Measurements from ENCODE around the gene SAMD4B.
"Not testable (repeated sequence)": the region's sequence is repeated elsewhere in the genome, so short reads cannot be mapped to it uniquely, and the experiment has no call there.

Gene SAMD4B

DNA sequence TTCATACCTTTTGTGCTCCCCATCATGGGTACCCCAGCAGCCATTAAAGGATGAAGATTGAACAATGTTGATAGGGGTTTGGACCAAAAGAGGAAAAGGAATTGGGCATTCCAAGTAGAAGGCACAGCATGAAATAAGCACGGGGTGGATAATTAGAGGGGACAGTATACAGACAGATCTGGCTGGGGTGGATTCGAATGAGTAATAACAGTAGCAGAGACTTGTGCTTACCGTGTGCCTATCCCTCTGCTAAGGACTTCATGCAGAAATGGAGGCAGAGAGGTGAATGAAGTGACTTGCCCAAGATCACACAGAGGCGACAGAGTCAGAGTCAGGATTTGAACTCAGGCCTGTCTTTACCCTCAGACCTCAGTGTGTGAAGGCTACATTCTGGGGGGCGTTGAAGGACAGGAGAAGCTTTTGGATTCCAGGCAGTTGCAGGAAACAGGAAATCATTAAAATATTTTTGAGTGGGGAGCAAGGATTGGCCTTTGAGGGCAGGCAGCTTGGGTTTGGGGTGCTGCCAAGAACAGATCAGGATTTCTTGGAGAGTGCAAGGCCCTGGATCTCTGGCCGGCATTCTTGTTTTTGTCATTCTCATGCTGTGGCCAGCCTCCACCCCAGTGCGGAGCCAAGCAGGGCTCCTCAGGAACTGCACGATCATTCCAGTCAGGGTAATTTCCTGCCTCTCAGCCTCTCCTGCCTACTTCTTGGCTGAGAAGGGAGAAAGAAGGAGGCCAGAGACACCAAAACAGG, 30.0 kb downstream of the SAMD4B start:
- no peak for DNase-seq

GRCh38 chr19:39372941-39373340, 30.7 kb downstream of the SAMD4B start:
- no peak for DNase-seq

- no peak for DNase-seq
Measured at GRCh38 chr19:39375929-39376328, 33.7 kb downstream of the SAMD4B start.

DNA sequence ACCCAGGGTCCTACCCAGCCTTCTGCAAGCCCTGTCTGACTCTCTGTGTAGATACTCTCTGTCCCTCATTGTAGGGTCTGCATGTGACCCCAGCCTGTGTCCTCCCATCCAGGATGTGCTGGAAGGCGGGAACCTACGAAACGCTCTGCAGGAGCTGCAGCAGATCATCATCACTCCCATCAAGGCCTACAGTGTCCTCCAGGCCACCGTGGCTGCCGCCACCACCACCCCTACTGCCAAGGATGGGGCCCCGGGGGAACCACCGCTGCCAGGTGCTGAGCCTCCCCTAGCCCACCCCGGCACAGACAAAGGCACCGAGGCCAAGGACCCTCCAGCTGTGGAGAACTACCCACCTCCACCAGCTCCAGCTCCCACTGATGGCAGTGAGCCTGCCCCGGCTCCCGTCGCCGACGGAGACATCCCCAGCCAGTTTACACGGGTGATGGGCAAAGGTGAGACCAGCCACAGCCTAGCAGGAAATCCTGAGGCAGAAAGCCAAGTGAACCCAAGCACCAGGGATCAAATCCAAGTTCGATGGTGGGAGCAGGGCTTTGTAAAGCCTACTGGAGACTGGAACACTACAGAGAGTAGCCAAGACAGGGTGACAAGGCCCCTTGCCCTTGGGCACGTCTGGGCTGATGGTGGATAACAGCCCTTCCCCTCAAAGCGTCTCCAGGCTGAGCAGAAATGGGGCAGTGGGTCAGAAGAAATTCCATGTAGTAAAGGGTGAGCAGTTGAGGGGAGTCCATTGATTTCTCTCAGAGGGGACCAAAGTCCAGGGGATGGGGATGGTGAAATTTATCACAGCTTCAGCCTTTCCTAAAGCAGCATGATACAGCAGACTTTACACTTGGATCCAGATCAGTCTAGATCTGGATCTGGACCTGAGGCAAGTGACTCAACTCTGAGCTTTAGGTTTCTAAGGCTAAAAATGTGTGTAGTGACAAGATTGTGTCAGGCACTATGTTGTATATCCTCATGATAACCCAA, 35.4 kb downstream of the SAMD4B start:
- no peak for DNase-seq

- not testable (repeated sequence) for DNase-seq
Measured at GRCh38 chr19:39379366-39379765, 37.1 kb downstream of the SAMD4B start.

DNA sequence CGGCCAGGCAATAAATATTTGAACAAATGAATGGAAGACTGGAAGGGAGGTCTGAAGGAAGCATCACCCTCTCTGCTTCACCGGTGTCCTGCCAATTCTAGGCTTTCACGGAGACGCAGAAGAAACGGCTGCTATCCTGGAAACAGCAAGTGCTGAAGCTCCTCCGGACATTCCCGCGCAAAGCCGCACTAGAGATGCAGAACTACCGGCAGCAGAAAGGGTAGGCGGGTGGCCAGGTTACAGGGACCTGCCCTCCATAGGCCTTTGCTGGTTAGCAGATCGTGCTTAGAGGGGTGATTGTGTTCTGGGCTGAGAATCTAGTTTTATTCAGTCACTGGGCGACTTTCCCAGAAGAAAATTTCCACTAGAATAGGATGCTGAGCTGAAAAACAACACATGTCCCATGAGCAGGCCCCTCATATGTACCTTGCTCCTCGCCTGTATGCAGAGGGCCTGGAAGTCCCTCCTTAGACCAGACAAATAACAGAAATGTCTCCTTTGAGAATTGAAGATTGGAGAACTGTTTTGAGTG, 37.7 kb downstream of the SAMD4B start:
- DNase-seq: no peak

DNA sequence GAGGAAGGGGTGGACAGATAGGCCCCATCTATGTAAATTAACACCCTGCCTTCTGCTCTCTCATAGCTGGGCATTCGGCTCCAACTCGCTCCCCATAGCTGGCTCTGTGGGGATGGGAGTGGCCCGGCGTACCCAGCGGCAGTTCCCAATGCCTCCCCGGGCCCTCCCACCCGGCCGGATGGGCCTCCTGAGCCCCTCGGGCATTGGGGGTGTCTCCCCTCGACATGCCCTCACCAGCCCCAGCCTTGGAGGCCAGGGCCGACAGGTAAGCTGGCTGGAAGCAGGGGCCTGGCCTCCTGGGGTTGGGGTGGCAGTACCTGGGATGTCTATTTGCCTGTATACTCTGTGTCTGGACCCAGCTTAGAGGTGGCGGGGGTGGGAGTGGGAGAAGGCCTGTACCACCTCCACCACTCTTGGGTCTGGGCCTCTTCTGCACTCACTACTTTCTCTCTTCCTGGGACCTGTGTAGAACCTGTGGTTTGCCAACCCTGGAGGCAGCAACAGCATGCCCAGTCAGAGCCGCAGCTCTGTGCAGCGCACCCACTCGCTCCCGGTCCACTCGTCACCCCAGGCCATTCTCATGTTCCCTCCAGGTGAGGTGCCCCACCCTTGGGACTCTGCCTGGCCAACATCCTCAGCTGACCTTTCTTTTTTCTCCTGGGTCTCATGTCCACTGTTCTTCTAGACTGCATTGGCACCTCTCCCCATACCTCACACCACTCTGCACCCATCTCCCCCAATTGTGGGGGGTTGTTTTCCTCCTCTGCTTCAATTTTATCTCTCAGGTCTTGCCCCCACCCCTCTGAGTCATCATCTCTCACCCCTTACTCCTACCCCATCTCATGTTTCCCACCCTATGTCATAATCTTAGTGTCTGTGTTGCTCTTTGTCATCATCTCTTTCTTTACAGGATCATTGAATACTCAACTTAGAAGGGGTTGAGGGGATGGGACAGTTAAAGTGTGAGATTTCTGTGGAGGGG, 38.6 kb downstream of the SAMD4B start:
- no peak for DNase-seq

DNA sequence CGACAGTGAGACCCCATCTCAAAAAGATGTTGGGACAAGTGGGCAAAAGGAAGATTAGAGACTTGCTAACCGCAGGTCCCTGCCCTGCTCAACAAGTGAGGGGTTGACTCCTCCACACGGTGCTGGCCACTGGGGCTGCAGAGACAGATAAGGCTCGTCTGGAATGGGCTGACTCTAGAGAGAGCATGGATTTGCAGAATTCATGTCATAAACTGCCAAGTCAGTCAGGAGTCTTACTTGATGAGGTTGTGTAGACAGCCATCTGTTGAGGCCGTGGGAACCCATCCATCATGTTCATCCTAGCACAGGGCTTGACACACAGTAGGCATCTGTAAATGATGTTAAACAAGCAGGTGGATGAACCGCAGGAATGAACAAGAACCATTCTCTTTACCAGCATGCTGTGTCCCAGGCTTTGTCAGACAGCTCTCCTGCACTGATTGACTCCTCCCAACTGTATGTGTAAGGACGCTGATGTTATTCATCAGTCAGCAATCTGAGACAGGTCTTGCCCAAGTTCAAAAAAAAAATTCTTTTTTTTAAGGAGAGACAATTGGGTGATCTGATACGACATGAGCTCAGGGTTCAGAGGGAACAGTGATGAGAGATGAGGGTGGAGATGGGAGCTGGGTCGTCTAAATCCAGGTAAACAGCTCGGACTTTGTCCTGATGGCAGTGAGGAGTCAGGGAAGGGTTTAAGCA, 39.8 kb downstream of the SAMD4B start:
- no peak for DNase-seq

GRCh38 chr19:39382991-39383828, 41.0 kb downstream of the SAMD4B start:
- DNase-seq: no peak

DNA sequence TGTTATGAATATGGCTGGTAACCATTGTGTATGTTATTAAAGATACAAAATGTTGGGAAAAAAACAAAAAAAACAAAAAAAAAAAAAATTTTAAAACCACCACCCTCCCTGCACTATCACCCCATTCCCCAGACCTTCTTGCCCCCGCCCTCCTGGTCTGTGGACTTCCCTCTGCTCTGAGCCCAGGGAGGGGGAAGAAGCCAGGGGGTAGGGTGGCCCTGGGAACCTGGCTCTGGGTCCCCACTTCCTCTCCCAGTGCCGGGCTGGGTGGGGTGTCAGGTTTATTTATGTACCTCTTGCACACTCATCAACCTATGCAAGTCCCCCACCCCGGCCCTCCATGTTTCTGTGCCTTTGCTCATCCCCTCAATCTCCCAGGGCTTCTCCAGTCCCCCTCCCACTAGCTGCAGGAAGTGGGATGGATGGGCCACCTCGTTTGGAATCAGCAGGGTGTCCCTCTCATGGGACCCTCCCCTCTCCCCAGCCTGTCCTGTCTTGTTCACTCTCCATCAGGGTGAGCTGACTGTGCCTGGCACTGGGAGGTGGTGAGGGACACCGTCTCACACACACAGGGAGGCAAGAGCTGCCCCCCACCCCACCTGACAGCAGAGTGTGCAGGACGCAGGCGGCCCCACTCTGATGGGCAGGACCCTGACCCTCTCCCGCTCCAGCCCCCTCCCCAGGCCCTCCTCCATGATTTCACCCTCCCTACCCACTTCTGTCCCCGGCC, 42.8 kb downstream of the SAMD4B start:
- DNase-seq: no peak

DNA sequence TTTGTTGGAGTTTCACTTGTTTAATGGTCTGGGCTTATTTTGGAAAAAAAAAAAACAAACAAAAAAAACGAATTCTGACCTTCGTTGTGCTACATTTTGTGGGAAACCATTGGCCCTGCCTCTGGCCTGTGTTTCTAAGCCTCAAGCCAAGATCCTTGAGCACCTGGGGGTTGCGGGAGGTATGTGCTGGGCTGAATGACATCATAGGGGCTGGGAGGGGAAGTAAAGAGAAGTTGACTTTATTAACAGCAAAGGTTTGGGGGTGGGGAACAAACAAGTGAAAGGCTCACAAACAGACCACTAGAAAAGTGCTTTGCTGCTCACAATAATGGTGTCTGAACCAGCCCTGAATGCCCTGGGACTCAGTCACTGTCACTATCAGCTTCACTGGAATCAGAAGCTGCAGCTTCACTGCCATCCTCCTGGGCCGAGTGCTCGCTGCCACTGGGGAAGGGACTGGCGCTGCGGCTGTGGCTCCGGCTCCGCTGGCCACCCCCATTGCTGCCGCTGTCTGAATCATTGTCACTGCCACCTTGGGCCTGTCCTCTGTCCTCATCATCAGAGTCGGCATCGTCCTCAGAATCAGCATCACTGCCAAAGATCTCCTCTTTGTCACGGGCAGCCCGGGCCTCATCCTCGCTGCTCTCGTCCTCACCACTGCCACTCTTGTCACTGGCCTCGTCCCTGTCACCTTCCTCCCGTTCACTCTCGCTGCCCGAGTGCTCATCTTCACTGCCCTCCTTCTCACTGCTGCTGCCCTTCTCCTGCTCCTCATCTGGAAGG, 43.6 kb downstream of the SAMD4B start:
- DNase-seq: no peak

GRCh38 chr19:39386557-39386956, 44.3 kb downstream of the SAMD4B start:
- DNase-seq: no peak

GRCh38 chr19:39388657-39389056, 46.4 kb downstream of the SAMD4B start:
- DNase-seq: no peak

- no peak for DNase-seq
Measured at GRCh38 chr19:39389631-39390414, 47.6 kb downstream of the SAMD4B start.

DNA sequence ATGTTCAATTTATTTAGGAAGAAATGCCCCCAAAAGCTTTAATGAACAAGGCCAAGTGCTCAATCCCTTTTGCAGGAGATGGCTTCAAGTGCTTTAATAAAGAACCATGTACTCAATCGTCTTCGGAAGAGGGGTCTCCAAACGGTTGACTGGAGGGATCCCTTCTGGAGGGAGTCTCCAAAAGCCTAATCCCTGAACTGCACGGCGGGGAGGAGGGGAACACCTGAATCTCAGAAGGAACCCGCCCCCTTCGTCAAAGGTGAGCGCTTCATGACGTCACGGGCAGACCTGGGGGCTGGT, 48.2 kb downstream of the SAMD4B start:
- no peak for DNase-seq

DNA sequence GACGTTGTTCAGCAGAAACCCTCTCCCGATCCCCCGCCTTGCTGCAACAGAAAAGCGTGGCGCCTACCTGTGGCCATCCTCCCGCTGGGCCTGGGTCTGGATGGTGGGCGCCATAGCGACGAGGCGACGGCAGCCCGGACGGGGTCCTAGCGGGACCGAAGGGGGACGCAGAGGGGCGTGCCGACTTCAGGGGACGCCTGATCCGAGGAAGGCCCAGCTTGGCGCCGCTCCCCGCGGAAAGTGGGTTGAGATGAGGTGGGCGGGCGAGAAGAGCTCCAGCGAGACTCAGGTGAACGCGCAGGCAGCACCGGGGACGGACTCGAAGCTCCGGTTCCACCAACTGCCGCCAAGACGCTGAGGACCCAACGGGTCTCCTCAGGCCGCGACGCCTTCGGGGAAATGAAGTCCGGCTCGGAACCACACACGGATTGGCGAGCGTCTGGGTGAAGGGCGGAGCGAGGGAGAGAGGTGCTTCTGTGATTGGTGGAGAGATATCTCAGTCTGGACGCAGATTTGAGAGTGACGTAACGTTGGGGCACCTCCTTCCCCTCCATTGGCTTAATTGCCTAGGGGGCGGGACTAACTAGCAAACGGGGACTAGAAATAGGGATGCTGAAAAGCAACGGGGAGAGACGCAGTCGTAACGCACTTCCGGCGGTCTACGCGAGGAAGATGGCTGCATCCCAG, 48.7 kb downstream of the SAMD4B start, which contains the start of the genes MED29 and PAF1:
Gene MED29, plus strand, starts transcription at position 628 of the 687 bp plus-strand sequence. Its CDS starts 45 bp downstream, at position 673.
Gene PAF1, minus strand, starts transcription at position 356 of the 687 bp plus-strand sequence. Its CDS starts 242 bp downstream, at position 114.
- DNase-seq: peak; percentile 90
